SK-N-SH (cell line): ENCODE results near the gene PPP1R16B.

ENCODE experiments used
- EP300 ChIP-seq, 2 experiments: IDR thresholded peaks; 2 replicates each; pipeline versions ENCODE4 v1.4.0 to v1.6.1; 2012; ENCODE audit warnings: borderline replicate concordance in 1 of 2, low read depth in 1 of 2, low read length in 1 of 2
- GABPA ChIP-seq: IDR thresholded peaks from 2 replicates; pipeline ENCODE4 v1.4.0; 2012; ENCODE audit warnings: low read depth, mild to moderate bottlenecking
- GATA2 ChIP-seq: sonication (generic); formaldehyde crosslinking; IDR thresholded peaks from 2 replicates; pipeline ENCODE4 v1.5.0; 2020; ENCODE audit warnings: mild to moderate bottlenecking, missing genetic modification reagents
- NRF1 ChIP-seq: IDR thresholded peaks from 2 replicates; pipeline ENCODE4 v1.6.1; 2012; ENCODE audit warnings: low read depth, mild to moderate bottlenecking, low read length
- POLR2AphosphoS5 ChIP-seq: IDR thresholded peaks from 2 replicates; pipeline ENCODE4 v1.6.1; 2012; ENCODE audit warnings: low read depth, low read length
- SMC3 ChIP-seq: IDR thresholded peaks from 2 replicates; pipeline ENCODE4 v1.6.1; 2012; ENCODE audit warnings: low read depth, low read length, improper control_type of control experiment
- YY1 ChIP-seq: IDR thresholded peaks from 2 replicates; pipeline ENCODE4 v1.4.0; 2012; ENCODE audit warnings: low read depth, mild to moderate bottlenecking
- TF ChIP-seq, protein P1 (sequence below): fragments of 200-600 bp; sonication (generic); IDR thresholded peaks from 2 replicates; pipeline ENCODE4 v1.6.1; 2017; ENCODE audit warnings: antibody characterized with exemption, mild to moderate bottlenecking, moderate library complexity
- TF ChIP-seq, protein P2 (sequence below): IDR thresholded peaks from 2 replicates; pipeline ENCODE4 v1.4.0; 2012; ENCODE audit warnings: low read depth, borderline replicate concordance

DNA sequence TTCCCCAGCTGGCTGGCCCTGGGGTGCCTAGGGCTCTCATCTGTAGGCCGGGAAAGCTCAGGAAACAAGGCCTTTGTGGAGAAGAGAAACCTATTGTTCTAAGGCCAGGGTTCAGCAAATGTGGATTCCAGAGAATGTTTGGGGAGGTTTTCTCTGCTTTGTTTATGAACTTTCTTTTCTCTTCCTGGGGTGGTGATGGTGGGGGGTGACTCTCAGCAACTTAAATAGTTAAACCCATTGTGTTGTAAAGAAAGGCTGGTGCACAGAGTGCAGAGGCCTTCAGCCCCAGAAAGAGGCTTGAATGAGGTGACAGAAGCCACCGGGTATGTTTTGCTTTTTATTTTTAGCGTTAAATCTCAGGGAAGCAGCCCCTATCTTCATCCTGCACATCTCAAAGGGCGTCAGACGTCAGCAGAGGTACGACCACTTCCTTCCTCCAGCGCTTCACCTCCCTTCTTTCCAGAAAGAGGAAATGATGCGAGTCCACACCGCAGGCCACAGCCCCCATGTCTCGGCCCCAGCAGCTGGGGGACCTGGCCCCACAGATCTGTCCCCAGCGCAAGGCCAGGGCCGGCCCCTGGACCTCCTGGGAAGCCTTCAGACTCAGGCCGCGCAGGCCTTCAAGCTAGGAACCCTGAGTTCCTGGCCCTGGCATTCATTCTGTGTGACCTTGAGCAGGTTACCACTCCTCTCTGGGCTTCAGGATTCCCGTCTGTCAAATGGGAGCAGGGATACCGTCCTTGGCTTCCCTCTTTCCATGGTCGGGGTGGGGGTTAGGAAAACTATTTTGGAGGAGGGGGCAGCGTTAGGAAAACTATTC is 605 bp upstream of the PPP1R16B start:
- TF ChIP-seq YY1: no peak
- TF ChIP-seq POLR2AphosphoS5: no peak
- TF ChIP-seq, protein P1, sequence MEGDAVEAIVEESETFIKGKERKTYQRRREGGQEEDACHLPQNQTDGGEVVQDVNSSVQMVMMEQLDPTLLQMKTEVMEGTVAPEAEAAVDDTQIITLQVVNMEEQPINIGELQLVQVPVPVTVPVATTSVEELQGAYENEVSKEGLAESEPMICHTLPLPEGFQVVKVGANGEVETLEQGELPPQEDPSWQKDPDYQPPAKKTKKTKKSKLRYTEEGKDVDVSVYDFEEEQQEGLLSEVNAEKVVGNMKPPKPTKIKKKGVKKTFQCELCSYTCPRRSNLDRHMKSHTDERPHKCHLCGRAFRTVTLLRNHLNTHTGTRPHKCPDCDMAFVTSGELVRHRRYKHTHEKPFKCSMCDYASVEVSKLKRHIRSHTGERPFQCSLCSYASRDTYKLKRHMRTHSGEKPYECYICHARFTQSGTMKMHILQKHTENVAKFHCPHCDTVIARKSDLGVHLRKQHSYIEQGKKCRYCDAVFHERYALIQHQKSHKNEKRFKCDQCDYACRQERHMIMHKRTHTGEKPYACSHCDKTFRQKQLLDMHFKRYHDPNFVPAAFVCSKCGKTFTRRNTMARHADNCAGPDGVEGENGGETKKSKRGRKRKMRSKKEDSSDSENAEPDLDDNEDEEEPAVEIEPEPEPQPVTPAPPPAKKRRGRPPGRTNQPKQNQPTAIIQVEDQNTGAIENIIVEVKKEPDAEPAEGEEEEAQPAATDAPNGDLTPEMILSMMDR: no peak
- TF ChIP-seq GATA2 (CRISPR knock-in tag): no peak
- TF ChIP-seq, protein P2, sequence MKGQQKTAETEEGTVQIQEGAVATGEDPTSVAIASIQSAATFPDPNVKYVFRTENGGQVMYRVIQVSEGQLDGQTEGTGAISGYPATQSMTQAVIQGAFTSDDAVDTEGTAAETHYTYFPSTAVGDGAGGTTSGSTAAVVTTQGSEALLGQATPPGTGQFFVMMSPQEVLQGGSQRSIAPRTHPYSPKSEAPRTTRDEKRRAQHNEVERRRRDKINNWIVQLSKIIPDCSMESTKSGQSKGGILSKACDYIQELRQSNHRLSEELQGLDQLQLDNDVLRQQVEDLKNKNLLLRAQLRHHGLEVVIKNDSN: no peak
- TF ChIP-seq GABPA: no peak
- no peak for TF ChIP-seq SMC3
- TF ChIP-seq NRF1: no peak
- no peak for TF ChIP-seq EP300 (IDR thresholded peaks at IDR 0.05; ENCODE audit: borderline replicate concordance in 1 of 2, low read depth in 1 of 2, low read length in 1 of 2)
